BLaER1 treated with 17β-estradiol and CSF1 and Interleukin-3, amounts not matched to agents 10 nM and 100 nM (cell line): Measurements from ENCODE around the gene ADCY4.
A peak's percentile ranks its signal among the peaks of the same experiment; 100 is the strongest.

Source experiments
- H3K27ac ChIP-seq, 11 experiments: shearing (Covaris generic); formaldehyde crosslinking; 2 replicates each; pipeline ENCODE4 v1.8.1; 2022
- H3K27me3 ChIP-seq, 11 experiments: shearing (Covaris generic); formaldehyde crosslinking; 2 replicates each; pipeline ENCODE4 v1.8.1; 2022
- H3K36me3 ChIP-seq, 11 experiments: shearing (Covaris generic); formaldehyde crosslinking; 2 replicates each; pipeline ENCODE4 v1.8.1; 2022
- H3K4me1 ChIP-seq, 10 experiments: shearing (Covaris generic); formaldehyde crosslinking; 2 replicates each; pipeline ENCODE4 v1.8.1; 2022
- H3K4me2 ChIP-seq, 11 experiments: shearing (Covaris generic); formaldehyde crosslinking; 2 replicates each; pipeline ENCODE4 v1.8.1; 2022
- H3K4me3 ChIP-seq, 10 experiments: shearing (Covaris generic); formaldehyde crosslinking; 2 replicates each; pipeline ENCODE4 v1.8.1; 2022
- H3K9ac ChIP-seq, 11 experiments: shearing (Covaris generic); formaldehyde crosslinking; 2 replicates each; pipeline ENCODE4 v1.8.1; 2022
- H3K9me3 ChIP-seq, 11 experiments: shearing (Covaris generic); formaldehyde crosslinking; replicated peaks in 1 of 11; 2 replicates each; pipeline ENCODE4 v1.8.1; 2022
- H4K20me1 ChIP-seq, 11 experiments: shearing (Covaris generic); formaldehyde crosslinking; 2 replicates each; pipeline ENCODE4 v1.8.1; 2022
- Cebpa-rat ChIP-seq, 11 experiments: shearing (Covaris generic); IDR thresholded peaks; 2 replicates each; pipeline ENCODE4 v1.8.1; 2022

The ADCY4 gene

DNA sequence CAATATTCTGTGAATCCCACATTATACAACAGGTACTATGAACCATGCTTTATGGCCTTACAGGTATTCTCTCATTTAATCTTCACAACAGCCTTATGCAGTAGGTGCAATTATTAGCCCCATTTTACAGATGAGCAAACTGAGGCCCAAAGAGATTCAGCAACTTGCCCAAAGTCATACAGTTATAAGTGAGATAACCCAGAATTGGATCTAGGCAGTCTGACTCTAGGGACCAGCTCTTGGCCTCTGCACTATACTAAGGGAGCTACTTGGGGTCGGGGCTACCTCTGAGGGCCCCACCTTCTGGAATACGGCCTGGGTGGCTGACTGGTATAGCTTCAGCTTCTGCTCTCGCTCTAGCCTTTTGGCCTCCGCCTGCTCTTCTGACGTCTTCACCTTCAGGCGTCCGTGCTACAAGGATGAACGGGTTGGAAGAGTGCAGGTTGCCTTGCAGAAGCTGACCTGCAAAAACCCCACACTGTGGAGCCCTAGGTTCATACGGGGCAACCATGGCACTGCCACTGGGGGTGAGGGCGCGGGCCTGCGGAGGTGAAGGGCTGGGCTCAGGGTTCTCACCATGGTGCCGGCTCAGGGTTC, 64.2 kb downstream of the ADCY4 start:
- H3K9ac ChIP-seq, result peak overlapping the region; percentile 92 to 100 (median 98)
- no peak for TF ChIP-seq Cebpa-rat (IDR thresholded peaks at IDR 0.05)
- peak overlapping the region; percentile 72 to 95 (median 82) for H3K4me3 ChIP-seq
- no peaks in the 10 kb centered on the region for H3K9me3 ChIP-seq
- peaks cover 0 to 4% (median 0%) of the 10 kb centered on the region in 11 experiments; a peak in 1 of 22 replicates for H4K20me1 ChIP-seq
- H3K36me3 ChIP-seq, result peaks cover 12 to 47% (median 37%) of the 10 kb centered on the region in 11 experiments; a peak in 21 of 22 replicates
- no peaks in the 10 kb centered on the region for H3K27me3 ChIP-seq
- peaks cover 24 to 60% (median 50%) of the 10 kb centered on the region in 10 experiments for H3K4me1 ChIP-seq
- H3K4me2 ChIP-seq, result peak overlapping the region; percentile 89 to 97 (median 94)
- H3K27ac ChIP-seq, result peak overlapping the region; percentile 95 to 100 (median 98); a peak in 21 of 22 replicates

- peaks cover 0 to 4% (median 0%) of the 10 kb centered on the region in 11 experiments; a peak in 1 of 22 replicates for H4K20me1 ChIP-seq
- H3K4me1 ChIP-seq, result peaks cover 24 to 54% (median 45%) of the 10 kb centered on the region in 10 experiments
- no peak for TF ChIP-seq Cebpa-rat (IDR thresholded peaks at IDR 0.05)
- no peaks in the 10 kb centered on the region for H3K9me3 ChIP-seq
- H3K4me3 ChIP-seq, result no peak overlapping the region
- no peaks in the 10 kb centered on the region for H3K27me3 ChIP-seq
- H3K27ac ChIP-seq, result no peak overlapping the region; a peak in 1 of 22 replicates
- H3K4me2 ChIP-seq, result peak overlapping the region in 5 of 11 experiments; percentile 89 to 97 (median 95); a peak in 9 of 22 replicates
- H3K9ac ChIP-seq, result no peak overlapping the region
- H3K36me3 ChIP-seq, result peaks cover 12 to 53% (median 38%) of the 10 kb centered on the region in 11 experiments; a peak in 21 of 22 replicates
Measured at GRCh38 chr14:24269910-24270536, 64.8 kb downstream of the ADCY4 start.

GRCh38 chr14:24269368-24269767, 65.5 kb downstream of the ADCY4 start:
- Histone ChIP-seq H3K4me2 (no peak overlapping the region; a peak in 1 of 22 replicates), H3K9ac (no peak overlapping the region), H3K36me3 (peaks cover 12 to 60% (median 38%) of the 10 kb centered on the region in 11 experiments; a peak in 21 of 22 replicates), H3K27ac (no peak overlapping the region), H3K9me3 (no peaks in the 10 kb centered on the region), H3K27me3 (no peaks in the 10 kb centered on the region), H4K20me1 (peaks cover 0 to 4% (median 0%) of the 10 kb centered on the region in 11 experiments; a peak in 1 of 22 replicates), H3K4me3 (no peak overlapping the region), H3K4me1 (peaks cover 24 to 48% (median 42%) of the 10 kb centered on the region in 10 experiments)
- TF ChIP-seq Cebpa-rat (IDR thresholded peaks at IDR 0.05), result no peak
